GM18498 (cell line): ENCODE measurements around the gene FAM124B.
A peak's percentile ranks its signal among the peaks of the same experiment; 100 is the strongest.

ENCODE experiments used
- ATAC-seq: cut with Tn5 transposase; IDR thresholded peaks from one replicate; pipeline ENCODE4 v1.9.1; 2021; ENCODE audit warnings: mild to moderate bottlenecking, moderate library complexity; ENCODE audit not compliant: unreplicated experiment

Gene FAM124B

GRCh38 chr2:224401641-224402342, at the start of gene FAM124B:
TSS of gene FAM124B (minus strand) at chr2:224402107. CDS start at chr2:224401768, 339 bp downstream.
- peak; percentile 47 for ATAC-seq

- no peak for ATAC-seq
Observed at GRCh38 chr2:224449212-224450147, 47.6 kb upstream of the FAM124B start.

- ATAC-seq, result no peak
Observed at GRCh38 chr2:224448236-224448635, 46.3 kb upstream of the FAM124B start.

- ATAC-seq, result no peak
Observed at GRCh38 chr2:224444783-224445182, 42.9 kb upstream of the FAM124B start.

- ATAC-seq, result no peak
Observed at GRCh38 chr2:224444021-224444420, 42.1 kb upstream of the FAM124B start.

GRCh38 chr2:224442071-224442967, 40.4 kb upstream of the FAM124B start:
- ATAC-seq, result peak; percentile 59

- no peak for ATAC-seq
Observed at GRCh38 chr2:224440988-224441387, 39.1 kb upstream of the FAM124B start.

- no peak for ATAC-seq
Observed at GRCh38 chr2:224438726-224439125, 36.8 kb upstream of the FAM124B start.

GRCh38 chr2:224436634-224437033, 34.7 kb upstream of the FAM124B start:
- no peak for ATAC-seq

- no peak for ATAC-seq
Observed at GRCh38 chr2:224434618-224435017, 32.7 kb upstream of the FAM124B start.

GRCh38 chr2:224433442-224433841, 31.5 kb upstream of the FAM124B start:
- no peak for ATAC-seq

- ATAC-seq, result no peak
Observed at GRCh38 chr2:224432003-224432579, 30.2 kb upstream of the FAM124B start.

GRCh38 chr2:224429441-224429810, 27.5 kb upstream of the FAM124B start:
- no peak for ATAC-seq

- ATAC-seq, result no peak
Observed at GRCh38 chr2:224428787-224429440, 27.0 kb upstream of the FAM124B start.

GRCh38 chr2:224427471-224427870, 25.6 kb upstream of the FAM124B start:
- no peak for ATAC-seq

- no peak for ATAC-seq
Observed at GRCh38 chr2:224426656-224427055, 24.7 kb upstream of the FAM124B start.

- ATAC-seq, result no peak
Observed at GRCh38 chr2:224421065-224421464, 19.2 kb upstream of the FAM124B start.

GRCh38 chr2:224417947-224418346, 16.0 kb upstream of the FAM124B start:
- no peak for ATAC-seq

GRCh38 chr2:224417361-224417729, 15.4 kb upstream of the FAM124B start:
- ATAC-seq, result no peak

GRCh38 chr2:224416656-224417360, 14.9 kb upstream of the FAM124B start:
- no peak for ATAC-seq
